Natural killer cell (primary cell): ENCODE data around the gene HOXA5. TPM values are rescaled to one million over a fixed set of nuclear protein-coding genes. Genes with fewer than 3 reads are reported as not detected.

ENCODE experiments used
- ATAC-seq, 3 donors: fragments of 150-1000 bp in 2 of 3; fragments of 200-7000 bp in 1 of 3; cut with Tn5 transposase; 1 replicate in 1 of 3; 2 replicates in 2 of 3; pipeline ENCODE4 v1.10.0; 2021; ENCODE audit warnings: mild to moderate bottlenecking in 2 of 3, moderate library complexity in 2 of 3
- DNase-seq, 2 donors: peaks; one replicate each; pipeline versions ENCODE4 v3.0.0 to v3.0.0-alpha.2; 2013 to 2021; ENCODE audit warnings: mixed read lengths in 1 of 2
- H3K27ac ChIP-seq: one replicate; pipeline ENCODE4 v1.5.1; 2013; ENCODE audit warnings: mild to moderate bottlenecking, low read length
- H3K27me3 ChIP-seq: one replicate; pipeline ENCODE4 v1.6.1; 2013; ENCODE audit warnings: low read length; ENCODE audit not compliant: control insufficient read depth, insufficient read depth
- H3K36me3 ChIP-seq: one replicate; pipeline ENCODE4 v1.6.1; 2013; ENCODE audit warnings: low read length; ENCODE audit not compliant: control insufficient read depth, insufficient read depth
- H3K4me1 ChIP-seq: one replicate; pipeline ENCODE4 v1.6.1; 2013; ENCODE audit warnings: low read length; ENCODE audit not compliant: control insufficient read depth, insufficient read depth
- H3K4me3 ChIP-seq: one replicate; pipeline ENCODE4 v1.5.1; 2013; ENCODE audit warnings: low read length
- H3K9me3 ChIP-seq: one replicate; pipeline ENCODE4 v1.6.1; 2013; ENCODE audit warnings: low read length; ENCODE audit not compliant: control insufficient read depth, insufficient read depth
- H3K27ac Mint-ChIP-seq, 2 donors: one replicate each; pipeline ENCODE4 v1.8.0; 2022; ENCODE audit warnings: mild to moderate bottlenecking in 2 of 2, mixed read lengths in 2 of 2, moderate library complexity in 1 of 2
- H3K27me3 Mint-ChIP-seq, 2 donors: one replicate each; pipeline ENCODE4 v1.8.0; 2022; ENCODE audit warnings: low read depth in 2 of 2, mixed read lengths in 2 of 2
- H3K36me3 Mint-ChIP-seq: one replicate; pipeline ENCODE4 v1.8.0; 2022; ENCODE audit warnings: mixed read lengths
- H3K4me1 Mint-ChIP-seq, 2 donors: one replicate each; pipeline ENCODE4 v1.8.0; 2022; ENCODE audit warnings: mixed read lengths in 2 of 2
- H3K4me3 Mint-ChIP-seq: one replicate; pipeline ENCODE4 v1.8.0; 2022; ENCODE audit warnings: mild to moderate bottlenecking, moderate library complexity, mixed read lengths
- H3K9me3 Mint-ChIP-seq, 2 donors: one replicate each; pipeline ENCODE4 v1.8.0; 2022; ENCODE audit warnings: mixed read lengths in 2 of 2
- WGBS: methylation state at CpG from one replicate; pipeline ENCODE4 v1.1.7; 2013; ENCODE audit warnings: missing lambda C conversion rate; ENCODE audit not compliant: insufficient coverage; 5-methylcytosine and 5-hydroxymethylcytosine counted together
- intact Hi-C: fragments of 100-400 bp; cut with micrococcal nuclease; formaldehyde crosslinking; loops from one replicate; pipeline ENCODE4 v1.14.2; 2022
- total RNA-seq, 4 donors: library from RNA; stranded (reverse); fragments of 120-200 nt in 1 of 4; gene quantifications; one replicate each; pipeline versions ENCODE4 v1.2.3 to v1.2.4, GENCODE V29; 2013 to 2022
- TF ChIP-seq, protein P1 (sequence below): fragments of 200-600 bp; IDR thresholded peaks from one replicate; pipeline ENCODE4 v1.8.0; 2022; ENCODE audit warnings: antibody characterized with exemption

Gene HOXA5
- total RNA-seq, 3 donors from 2014 or later (not counting 1 experiment from before 2014, with no cell fraction given), result 0.29 to 13.0 (median 0.52) TPM

DNA sequence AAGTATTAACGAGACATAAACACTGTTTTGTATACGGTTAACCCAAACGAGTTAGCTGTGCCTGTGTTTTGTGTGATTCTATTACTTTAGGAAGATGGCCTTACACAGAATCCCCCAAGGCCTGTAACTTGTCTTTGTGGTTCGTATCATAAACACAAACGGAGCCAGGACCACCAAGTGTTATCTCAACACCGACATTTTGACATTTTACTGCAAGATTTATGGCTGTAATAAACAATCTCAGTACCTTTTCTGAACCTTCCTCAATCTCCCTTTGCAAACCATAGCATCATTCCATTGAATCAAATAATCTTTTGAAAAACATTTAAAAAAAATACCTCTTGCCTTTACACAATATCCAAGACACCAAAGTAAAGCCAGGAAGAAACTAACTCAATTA lies 10.5 kb downstream of the HOXA5 start:
- no peak overlapping the region for H3K27ac ChIP-seq
- ATAC-seq (no peak), DNase-seq (no peak)
- no peaks in the 10 kb centered on the region for H3K4me1 ChIP-seq
- H3K4me3 ChIP-seq, result no peak overlapping the region
- intact Hi-C loops, result no loop called here
- 85% methylated on average over 6 of the region's 6 CpGs for WGBS
- H3K36me3 ChIP-seq, result no peaks in the 10 kb centered on the region
- TF ChIP-seq, protein P1, sequence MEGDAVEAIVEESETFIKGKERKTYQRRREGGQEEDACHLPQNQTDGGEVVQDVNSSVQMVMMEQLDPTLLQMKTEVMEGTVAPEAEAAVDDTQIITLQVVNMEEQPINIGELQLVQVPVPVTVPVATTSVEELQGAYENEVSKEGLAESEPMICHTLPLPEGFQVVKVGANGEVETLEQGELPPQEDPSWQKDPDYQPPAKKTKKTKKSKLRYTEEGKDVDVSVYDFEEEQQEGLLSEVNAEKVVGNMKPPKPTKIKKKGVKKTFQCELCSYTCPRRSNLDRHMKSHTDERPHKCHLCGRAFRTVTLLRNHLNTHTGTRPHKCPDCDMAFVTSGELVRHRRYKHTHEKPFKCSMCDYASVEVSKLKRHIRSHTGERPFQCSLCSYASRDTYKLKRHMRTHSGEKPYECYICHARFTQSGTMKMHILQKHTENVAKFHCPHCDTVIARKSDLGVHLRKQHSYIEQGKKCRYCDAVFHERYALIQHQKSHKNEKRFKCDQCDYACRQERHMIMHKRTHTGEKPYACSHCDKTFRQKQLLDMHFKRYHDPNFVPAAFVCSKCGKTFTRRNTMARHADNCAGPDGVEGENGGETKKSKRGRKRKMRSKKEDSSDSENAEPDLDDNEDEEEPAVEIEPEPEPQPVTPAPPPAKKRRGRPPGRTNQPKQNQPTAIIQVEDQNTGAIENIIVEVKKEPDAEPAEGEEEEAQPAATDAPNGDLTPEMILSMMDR, result no peak
- Mint-ChIP-seq H3K4me3 (no peak overlapping the region), H3K27ac (no peak overlapping the region), H3K4me1 (no peaks in the 10 kb centered on the region), H3K36me3 (no peaks in the 10 kb centered on the region), H3K9me3 (no peaks in the 10 kb centered on the region), H3K27me3 (peaks cover 37 to 39% of the 10 kb centered on the region in 2 donors)
- H3K27me3 ChIP-seq, result peaks cover 6% of the 10 kb centered on the region
- no peaks in the 10 kb centered on the region for H3K9me3 ChIP-seq

DNA sequence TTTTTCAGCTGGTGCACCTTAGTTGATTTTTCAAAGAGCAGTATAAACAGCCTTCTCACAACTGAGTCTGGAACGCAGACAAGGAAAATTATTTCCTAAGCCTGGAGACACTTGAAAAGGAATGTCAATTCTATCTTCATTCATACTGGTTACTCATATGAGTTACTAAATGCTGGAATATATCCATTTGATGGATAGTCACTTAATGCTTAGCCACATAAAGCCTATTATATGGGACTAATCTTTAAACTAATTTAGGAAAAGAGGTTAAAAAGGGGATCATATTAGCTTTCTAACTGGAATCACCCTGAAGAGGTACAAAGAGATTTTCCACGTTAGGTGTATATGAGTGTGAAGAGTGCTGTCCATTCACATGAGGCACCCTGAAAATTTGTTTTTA lies 11.3 kb downstream of the HOXA5 start:
- Mint-ChIP-seq H3K36me3 (no peaks in the 10 kb centered on the region), H3K27me3 (peaks cover 32 to 37% of the 10 kb centered on the region in 2 donors)
- WGBS, result 94% methylated on average over 1 of the region's 2 CpGs

DNA sequence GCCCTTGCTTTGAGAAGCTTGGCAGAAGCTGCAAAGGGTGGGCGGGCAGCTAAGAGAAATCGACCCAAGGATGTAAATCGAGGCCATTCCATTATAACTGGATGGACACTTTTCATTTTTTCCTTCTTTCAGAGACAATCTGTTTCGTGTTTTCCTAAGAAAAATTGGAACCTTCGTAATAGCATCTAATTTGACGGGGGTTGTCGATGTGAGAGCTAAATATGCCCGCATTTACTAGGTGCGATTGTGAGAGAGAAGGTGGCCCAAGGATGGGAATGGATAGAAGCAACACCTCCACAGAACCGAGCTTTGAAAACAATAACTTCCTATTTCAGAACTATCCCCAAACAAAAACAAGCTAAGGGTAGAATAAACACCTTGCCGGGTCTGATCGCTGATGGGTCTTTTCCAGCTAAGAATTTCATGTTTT lies 12.1 kb downstream of the HOXA5 start:
- H3K9me3 Mint-ChIP-seq, result no peaks in the 10 kb centered on the region
- peaks cover 28 to 41% of the 10 kb centered on the region in 2 donors for H3K27me3 Mint-ChIP-seq
- Histone ChIP-seq H3K4me3 (peak overlapping the region; percentile 65), H3K9me3 (no peaks in the 10 kb centered on the region), H3K4me1 (no peaks in the 10 kb centered on the region), H3K36me3 (no peaks in the 10 kb centered on the region), H3K27me3 (no peaks in the 10 kb centered on the region), H3K27ac (peak overlapping the region; percentile 76)
- H3K4me1 Mint-ChIP-seq, result no peaks in the 10 kb centered on the region
- TF ChIP-seq, protein P1, result no peak
- peak overlapping the region; percentile 65 for H3K4me3 Mint-ChIP-seq
- peak overlapping the region in 1 of 2 donors; percentile 45 for H3K27ac Mint-ChIP-seq
- WGBS, result 76% methylated on average over 11 of the region's 12 CpGs
- intact Hi-C loops, result no loop called here
- no peaks in the 10 kb centered on the region for H3K36me3 Mint-ChIP-seq
- no peak for DNase-seq
- ATAC-seq, result no peak

More for the DNA sequence above, 11.3 kb downstream of the HOXA5 start:
- Histone ChIP-seq H3K27ac (no peak overlapping the region), H3K27me3 (peaks cover 6% of the 10 kb centered on the region), H3K9me3 (no peaks in the 10 kb centered on the region), H3K36me3 (no peaks in the 10 kb centered on the region), H3K4me3 (no peak overlapping the region), H3K4me1 (no peaks in the 10 kb centered on the region)
- DNase-seq (no peak), ATAC-seq (no peak)
- no peaks in the 10 kb centered on the region for H3K4me1 Mint-ChIP-seq
- H3K27ac Mint-ChIP-seq, result no peak overlapping the region
- intact Hi-C loops, result no loop called here
- TF ChIP-seq, protein P1, result no peak
- no peaks in the 10 kb centered on the region for H3K9me3 Mint-ChIP-seq
- peak overlapping the region; percentile 47 for H3K4me3 Mint-ChIP-seq
